ENCODE results near the gene CCDC144A.
"Not testable (repeated sequence)": the region's sequence is repeated elsewhere in the genome, so short reads cannot be mapped to it uniquely, and the experiment has no call there.

- TF ChIP-seq CTCF, EZH2phosphoT487 (IDR thresholded peaks at IDR 0.05; ENCODE audit: low read length): not testable (repeated sequence)
These were observed 6.5 kb upstream of the CCDC144A start for GRCh38 chr17:16683290-16684138.

Measured in MM.1S (cell line).